Small intestine (tissue), 7 donors: ENCODE results near the gene PDE11A. TPM values are rescaled to one million over a fixed set of nuclear protein-coding genes. Genes with fewer than 3 reads are reported as not detected.
A peak's percentile ranks its signal among the peaks of the same experiment; 100 is the strongest.

Source experiments
- DNase-seq, 2 donors: peaks; one replicate each; pipeline versions ENCODE4 v3.0.0 to v3.0.0-alpha.2; 2013
- FAIRE-seq: peaks from 2 replicates; lab custom pipeline; 2012; peaks lifted over from hg19 to GRCh38; lab: Jason Lieb, UNC
- H3K27ac ChIP-seq, 3 donors: one replicate each; pipeline ENCODE4 v1.5.1; 2013; ENCODE audit warnings: low read length in 2 of 3, mild to moderate bottlenecking in 2 of 3, control low read depth in 1 of 3, inconsistent platforms in 1 of 3, low read depth in 1 of 3, moderate library complexity in 1 of 3
- H3K27me3 ChIP-seq, 3 donors: one replicate each; pipeline ENCODE4 v1.6.1; 2013; ENCODE audit warnings: low read length in 3 of 3, inconsistent platforms in 1 of 3; ENCODE audit not compliant: control insufficient read depth in 3 of 3, insufficient read depth in 3 of 3
- H3K36me3 ChIP-seq, 3 donors: one replicate each; pipeline ENCODE4 v1.6.1; 2013; ENCODE audit warnings: low read length in 3 of 3, inconsistent platforms in 1 of 3, low read depth in 1 of 3, mild to moderate bottlenecking in 1 of 3, moderate library complexity in 1 of 3; ENCODE audit not compliant: control insufficient read depth in 3 of 3, insufficient read depth in 2 of 3
- H3K4me1 ChIP-seq, 3 donors: one replicate each; pipeline ENCODE4 v1.6.1; 2013; ENCODE audit warnings: low read length in 2 of 3, inconsistent platforms in 1 of 3, low read depth in 1 of 3, mild to moderate bottlenecking in 1 of 3, moderate library complexity in 1 of 3; ENCODE audit not compliant: control insufficient read depth in 3 of 3, insufficient read depth in 2 of 3
- H3K4me3 ChIP-seq, 3 donors: one replicate each; pipeline ENCODE4 v1.5.1; 2013; ENCODE audit warnings: low read length in 3 of 3, control low read depth in 1 of 3, inconsistent platforms in 1 of 3, low read depth in 1 of 3, mild to moderate bottlenecking in 1 of 3, moderate library complexity in 1 of 3
- H3K9me3 ChIP-seq, 2 donors: one replicate each; pipeline ENCODE4 v1.6.1; 2013; ENCODE audit warnings: low read depth in 1 of 2, low read length in 1 of 2; ENCODE audit not compliant: control insufficient read depth in 2 of 2, insufficient read depth in 1 of 2
- WGBS, 3 donors: extraction: QIAGEN DNeasy Blood & Tissue Kit; methylation state at CpG; one replicate each; pipeline ENCODE4 v1.1.7; 2013; 5-methylcytosine and 5-hydroxymethylcytosine counted together
- polyA plus RNA-seq, 4 donors: library from polyadenylated mRNA; stranded (reverse) in 3 of 4; unstranded in 1 of 4; fragments of 200-250 nt in 3 of 4; fragments of 120-200 nt in 1 of 4; gene quantifications; one replicate each; pipeline versions ENCODE4 v1.2.1 to v1.2.3, GENCODE V29; 2013
- donor health status: healthy with polysubstance abuse.
- donor health status: control.
- donor health status: control.
- donor health status: Bipolar disorder and iron deficiency.
- donor health status: healthy.

The PDE11A gene
- polyA plus RNA-seq, 4 donors, result 0.27 to 3.8 (median 0.84) TPM

- no peak overlapping the region for H3K4me3 ChIP-seq
- H3K4me1 ChIP-seq, result no peaks in the 10 kb centered on the region
- FAIRE-seq, result no peak
- no peaks in the 10 kb centered on the region for H3K36me3 ChIP-seq
- H3K9me3 ChIP-seq, result no peaks in the 10 kb centered on the region
- H3K27me3 ChIP-seq, result peaks cover 0 to 2% (median 0%) of the 10 kb centered on the region in 3 donors
- DNase-seq, result no peak
- no peak overlapping the region for H3K27ac ChIP-seq
- 61 to 72% (median 66%) methylated on average over 2 of the region's 2 CpGs for WGBS, 3 donors
Measured at GRCh38 chr2:177902395-177903163, 170.0 kb downstream of the PDE11A start.

GRCh38 chr2:177900082-177900481 lies 172.5 kb downstream of the PDE11A start:
- no peak overlapping the region for H3K4me3 ChIP-seq
- H3K36me3 ChIP-seq, result no peaks in the 10 kb centered on the region
- FAIRE-seq (no peak), DNase-seq (no peak)
- H3K27ac ChIP-seq, result no peak overlapping the region
- no peaks in the 10 kb centered on the region for H3K9me3 ChIP-seq
- no peaks in the 10 kb centered on the region for H3K4me1 ChIP-seq
- H3K27me3 ChIP-seq, result peaks cover 0 to 2% (median 0%) of the 10 kb centered on the region in 3 donors

GRCh38 chr2:177897278-177897677 lies 175.3 kb downstream of the PDE11A start:
- FAIRE-seq (no peak), DNase-seq (no peak)
- WGBS, 3 donors, result 77 to 85% (median 80%) methylated on average over 5 of the region's 5 CpGs
- H3K9me3 ChIP-seq, result no peaks in the 10 kb centered on the region
- H3K4me3 ChIP-seq, result no peak overlapping the region
- H3K36me3 ChIP-seq, result no peaks in the 10 kb centered on the region
- H3K4me1 ChIP-seq, result no peaks in the 10 kb centered on the region
- H3K27me3 ChIP-seq, result no peaks in the 10 kb centered on the region
- H3K27ac ChIP-seq, result no peak overlapping the region

GRCh38 chr2:177896587-177896986 lies 176.0 kb downstream of the PDE11A start:
- H3K27ac ChIP-seq, result no peak overlapping the region
- H3K9me3 ChIP-seq, result no peaks in the 10 kb centered on the region
- no peaks in the 10 kb centered on the region for H3K4me1 ChIP-seq
- H3K4me3 ChIP-seq, result no peak overlapping the region
- no peaks in the 10 kb centered on the region for H3K27me3 ChIP-seq
- peak in 1 of 2 donors; percentile 26 for DNase-seq
- H3K36me3 ChIP-seq, result no peaks in the 10 kb centered on the region
- 26 to 44% (median 37%) methylated on average over 3 of the region's 3 CpGs for whole genome bisulfite sequencing, 3 donors
- FAIRE-seq, result no peak

GRCh38 chr2:177894546-177894945 lies 178.0 kb downstream of the PDE11A start:
- Histone ChIP-seq H3K9me3 (no peaks in the 10 kb centered on the region), H3K27me3 (no peaks in the 10 kb centered on the region)
- no peak for FAIRE-seq

GRCh38 chr2:177893880-177894279 lies 178.7 kb downstream of the PDE11A start:
- FAIRE-seq, result no peak
- no peak overlapping the region for H3K4me3 ChIP-seq
- H3K9me3 ChIP-seq, result no peaks in the 10 kb centered on the region
- no peaks in the 10 kb centered on the region for H3K27me3 ChIP-seq
- DNase-seq, result no peak
- H3K27ac ChIP-seq, result no peak overlapping the region
- no peaks in the 10 kb centered on the region for H3K4me1 ChIP-seq
- no peaks in the 10 kb centered on the region for H3K36me3 ChIP-seq

More at GRCh38 chr2:177894546-177894945, 178.0 kb downstream of the PDE11A start:
- Histone ChIP-seq H3K36me3 (no peaks in the 10 kb centered on the region), H3K4me1 (no peaks in the 10 kb centered on the region), H3K27ac (no peak overlapping the region), H3K4me3 (no peak overlapping the region)
- 60 to 70% (median 63%) methylated on average over 4 of the region's 4 CpGs for WGBS, 3 donors
- peak in 1 of 2 donors; percentile 25 for DNase-seq

GRCh38 chr2:177891533-177891932 lies 181.0 kb downstream of the PDE11A start:
- 93 to 100% (median 96%) methylated on average over 1 of the region's 1 CpG for WGBS, 3 donors
- Histone ChIP-seq H3K27ac (no peak overlapping the region), H3K9me3 (no peaks in the 10 kb centered on the region), H3K4me3 (no peak overlapping the region), H3K36me3 (no peaks in the 10 kb centered on the region), H3K4me1 (no peaks in the 10 kb centered on the region), H3K27me3 (no peaks in the 10 kb centered on the region)
- no peak for FAIRE-seq
- DNase-seq, result no peak

- no peak overlapping the region for H3K27ac ChIP-seq
- 76 to 95% (median 85%) methylated on average over 1 of the region's 1 CpG for WGBS, 3 donors
- no peak for FAIRE-seq
- DNase-seq, result no peak
- no peaks in the 10 kb centered on the region for H3K9me3 ChIP-seq
- no peaks in the 10 kb centered on the region for H3K4me1 ChIP-seq
- H3K4me3 ChIP-seq, result no peak overlapping the region
- no peaks in the 10 kb centered on the region for H3K27me3 ChIP-seq
- H3K36me3 ChIP-seq, result no peaks in the 10 kb centered on the region
Measured at GRCh38 chr2:177889818-177890460, 182.6 kb downstream of the PDE11A start.
